K562 (cell line): ENCODE measurements around the gene CERS2.

Source experiments
- BACH1 ChIP-seq: fragments of 200-800 bp; sonication (Bioruptor generic); IDR thresholded peaks from 2 replicates; pipeline ENCODE4 v1.6.1; 2016; ENCODE audit warnings: missing genetic modification characterization, missing compliant biosample characterization
- CBX3 ChIP-seq, 2 experiments: IDR thresholded peaks; 1 replicate in 1 of 2; 2 replicates in 1 of 2; pipeline ENCODE4 v1.6.1; 2012; ENCODE audit warnings: inconsistent platforms in 2 of 2, low read length in 2 of 2, borderline replicate concordance in 1 of 2, control low read depth in 1 of 2
- CTCF ChIP-seq, 3 experiments: IDR thresholded peaks in 2 of 3; conservative IDR thresholded peaks in 1 of 3; 2 replicates each; pipeline ENCODE4 v1.5.1; 2011 to 2012; ENCODE audit warnings: low read length in 3 of 3, mild to moderate bottlenecking in 3 of 3, control low read depth in 2 of 3, improper control_type of control experiment in 1 of 3, inconsistent platforms in 1 of 3, low read depth in 1 of 3, mixed read lengths in 1 of 3, moderate library complexity in 1 of 3; ENCODE audit not compliant: insufficient read depth in 2 of 3
- HINFP ChIP-seq: fragments of 450-650 bp; conservative IDR thresholded peaks from 2 replicates; pipeline ENCODE4 v1.6.1; 2016; ENCODE audit warnings: missing genetic modification characterization, low read depth, mild to moderate bottlenecking, control low read depth, missing compliant biosample characterization
- JUND ChIP-seq, 2 experiments: IDR thresholded peaks; 2 replicates in 1 of 2; 3 replicates in 1 of 2; pipeline ENCODE4 v1.6.1; 2011; ENCODE audit warnings: borderline replicate concordance in 2 of 2, low read depth in 2 of 2, low read length in 2 of 2, improper control_type of control experiment in 1 of 2, missing biosample characterization in 1 of 2, missing genetic modification characterization in 1 of 2, missing genetic modification reagents in 1 of 2
- KLF13 ChIP-seq: fragments of 450-650 bp; IDR thresholded peaks from 2 replicates; pipeline ENCODE4 v1.6.1; 2016; ENCODE audit warnings: missing genetic modification characterization, low read depth, mild to moderate bottlenecking, missing compliant biosample characterization, moderate library complexity, borderline replicate concordance
- NFXL1 ChIP-seq: fragments of 450-650 bp; formaldehyde crosslinking; IDR thresholded peaks from 2 replicates; pipeline ENCODE4 v1.4.0; 2021; ENCODE audit warnings: mild to moderate bottlenecking
- POLR2A ChIP-seq: fragments of 450-650 bp; conservative IDR thresholded peaks from 2 replicates; pipeline ENCODE4 v1.6.1; 2016
- POLR2AphosphoS5 ChIP-seq: IDR thresholded peaks from 2 replicates; pipeline ENCODE4 v1.6.1; 2011; ENCODE audit warnings: mild to moderate bottlenecking, low read depth, low read length, moderate library complexity; ENCODE audit not compliant: control insufficient read depth, insufficient read depth
- SREBF2 ChIP-seq: sonication (generic); formaldehyde crosslinking; IDR thresholded peaks from 2 replicates; pipeline ENCODE4 v1.4.0; 2020; ENCODE audit warnings: mild to moderate bottlenecking, missing genetic modification reagents
- ZNF121 ChIP-seq: sonication (generic); formaldehyde crosslinking; conservative IDR thresholded peaks from 2 replicates; pipeline ENCODE4 v1.8.0; 2022; ENCODE audit warnings: missing genetic modification reagents
- ZNF830 ChIP-seq: fragments of 250-450 bp; sonication (Bioruptor Pico); IDR thresholded peaks from 2 replicates; pipeline ENCODE4 v1.5.0; 2021; ENCODE audit warnings: mild to moderate bottlenecking
- ZSCAN29 ChIP-seq: fragments of 450-650 bp; IDR thresholded peaks from 2 replicates; pipeline ENCODE4 v1.6.1; 2017

- no peak for TF ChIP-seq ZNF121
- TF ChIP-seq CTCF (IDR thresholded peaks at IDR 0.05 in 2 of 3, conservative IDR thresholded peaks at IDR 0.05 in 1 of 3; ENCODE audit: insufficient read depth in 2 of 3, low read depth in 1 of 3, low read length in 3 of 3) = no peak
- no peak for TF ChIP-seq CBX3 (IDR thresholded peaks at IDR 0.05; ENCODE audit: borderline replicate concordance in 1 of 2, low read length in 2 of 2)
- TF ChIP-seq POLR2A = no peak
- TF ChIP-seq BACH1 (tag) = no peak
- TF ChIP-seq KLF13 (tag) = no peak
- no peak for TF ChIP-seq SREBF2 (CRISPR knock-in tag)
- no peak for TF ChIP-seq ZNF830 (CRISPR knock-in tag)
- TF ChIP-seq NFXL1 (CRISPR knock-in tag) = no peak
- no peak for TF ChIP-seq POLR2AphosphoS5
- TF ChIP-seq JUND (IDR thresholded peaks at IDR 0.05; ENCODE audit: borderline replicate concordance, low read depth, low read length) = no peak
- TF ChIP-seq JUND (tag; IDR thresholded peaks at IDR 0.05; ENCODE audit: borderline replicate concordance, low read depth, low read length) = no peak
- TF ChIP-seq HINFP (tag) = no peak
- TF ChIP-seq ZSCAN29 = no peak
Measured at GRCh38 chr1:150997949-150998348, 23.3 kb upstream of the CERS2 start.
